Hematopoietic multipotent progenitor cell treated with erythropoietin and hydrocortisone succinate and interleukin-3 and kit ligand, for 8 days (in vitro differentiated cells): Measurements from ENCODE around the gene LPIN3.

Experiments used
- DNase-seq: peaks from one replicate; pipeline ENCODE4 v3.0.0-alpha.2; 2015

The LPIN3 gene

DNA sequence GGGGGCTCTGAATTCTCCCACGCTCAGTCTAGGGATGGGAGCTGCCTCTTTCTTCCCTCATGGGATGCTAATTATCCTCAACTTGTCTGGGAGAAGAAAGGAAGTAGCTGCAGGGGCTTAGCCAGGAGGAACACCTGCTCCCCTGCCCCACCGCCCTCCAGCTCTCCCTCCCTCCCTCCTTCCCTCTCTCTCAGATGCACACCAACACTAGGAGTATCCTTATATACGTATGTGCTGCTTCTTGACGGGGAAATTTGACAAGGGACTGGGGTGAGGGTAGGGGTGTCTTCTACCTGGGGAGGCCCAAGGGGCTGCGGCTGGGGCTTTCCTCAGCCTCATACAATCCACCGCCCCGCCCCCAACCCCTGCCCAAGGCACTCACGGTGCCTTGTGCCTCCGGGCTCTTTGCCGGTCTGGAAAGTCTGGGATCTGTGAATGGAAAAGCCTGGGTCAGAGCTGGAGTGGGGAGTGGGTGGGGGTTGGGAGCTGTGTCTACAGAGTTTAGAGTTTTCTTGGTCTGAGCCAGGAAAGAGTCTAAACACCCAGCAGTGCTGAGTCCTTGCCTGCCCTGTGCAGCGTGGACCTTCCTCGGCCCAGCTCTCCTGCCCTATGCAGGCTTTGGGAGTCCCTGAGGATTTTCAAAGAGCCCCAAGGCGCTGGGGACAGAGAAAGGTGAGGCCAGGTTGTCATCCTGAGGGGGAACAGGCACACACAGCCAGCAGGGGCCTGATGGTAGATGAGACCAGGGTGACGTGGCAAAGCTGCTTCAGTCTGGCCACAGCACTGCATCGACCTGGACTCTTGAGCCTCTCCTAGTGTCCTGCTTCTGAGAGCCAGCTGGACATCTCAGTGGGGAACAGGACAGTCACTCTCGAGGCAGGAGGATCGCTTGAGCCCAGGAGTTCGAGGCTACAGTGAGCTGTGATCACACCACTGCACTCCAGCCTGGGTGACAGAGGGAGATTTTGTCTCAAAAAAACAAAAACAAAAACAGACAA lies 55.3 kb downstream of the LPIN3 start:
- no peak for DNase-seq

- no peak for DNase-seq
These were observed 57.8 kb downstream of the LPIN3 start for GRCh38 chr20:41398408-41398807.

- DNase-seq, result no peak
These were observed 63.0 kb downstream of the LPIN3 start for GRCh38 chr20:41403604-41404003.

DNA sequence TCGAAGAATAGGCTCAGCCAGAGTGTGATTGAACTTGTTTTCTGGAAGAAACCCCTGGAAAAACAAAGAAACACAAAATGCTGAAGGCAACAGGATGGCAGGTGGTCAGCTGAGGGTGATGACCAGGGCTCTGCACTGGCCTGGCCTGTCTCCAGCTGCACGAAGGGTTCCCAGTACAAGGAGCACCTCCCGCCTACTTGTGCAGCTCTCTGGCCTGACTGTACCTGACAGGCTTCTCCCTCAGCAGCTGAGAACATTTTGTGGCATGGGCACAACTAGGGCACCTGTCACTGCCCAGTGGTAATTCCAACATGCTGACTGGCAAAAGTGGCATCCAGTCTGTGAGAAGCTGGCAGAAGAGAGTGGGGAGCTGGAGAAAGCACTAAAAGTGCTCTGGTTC lies 64.8 kb downstream of the LPIN3 start:
- no peak for DNase-seq

DNA sequence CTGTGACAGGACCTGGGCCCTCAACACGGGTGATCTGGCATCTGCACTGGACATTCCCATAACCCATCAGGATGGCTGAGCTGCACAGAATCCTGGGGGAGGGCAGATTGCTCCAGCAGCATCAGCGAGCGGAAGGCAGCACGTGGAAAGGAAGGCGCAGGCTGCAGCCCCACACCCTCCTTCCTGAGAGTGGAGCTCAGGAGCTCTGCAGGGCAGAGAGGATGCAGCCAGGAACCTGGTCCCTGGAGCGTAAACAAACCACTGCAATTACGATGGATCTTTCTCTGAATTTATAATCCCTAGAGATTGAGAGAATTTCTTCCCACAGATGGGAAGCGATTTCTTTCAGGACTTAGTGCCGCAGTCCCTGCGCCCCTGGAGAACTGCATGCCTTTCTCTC lies 65.7 kb downstream of the LPIN3 start:
- DNase-seq, result no peak

- no peak for DNase-seq
These were observed 66.3 kb downstream of the LPIN3 start for GRCh38 chr20:41406896-41407444.

GRCh38 chr20:41407607-41408006 lies 67.0 kb downstream of the LPIN3 start:
- peak; percentile 84 for DNase-seq

DNA sequence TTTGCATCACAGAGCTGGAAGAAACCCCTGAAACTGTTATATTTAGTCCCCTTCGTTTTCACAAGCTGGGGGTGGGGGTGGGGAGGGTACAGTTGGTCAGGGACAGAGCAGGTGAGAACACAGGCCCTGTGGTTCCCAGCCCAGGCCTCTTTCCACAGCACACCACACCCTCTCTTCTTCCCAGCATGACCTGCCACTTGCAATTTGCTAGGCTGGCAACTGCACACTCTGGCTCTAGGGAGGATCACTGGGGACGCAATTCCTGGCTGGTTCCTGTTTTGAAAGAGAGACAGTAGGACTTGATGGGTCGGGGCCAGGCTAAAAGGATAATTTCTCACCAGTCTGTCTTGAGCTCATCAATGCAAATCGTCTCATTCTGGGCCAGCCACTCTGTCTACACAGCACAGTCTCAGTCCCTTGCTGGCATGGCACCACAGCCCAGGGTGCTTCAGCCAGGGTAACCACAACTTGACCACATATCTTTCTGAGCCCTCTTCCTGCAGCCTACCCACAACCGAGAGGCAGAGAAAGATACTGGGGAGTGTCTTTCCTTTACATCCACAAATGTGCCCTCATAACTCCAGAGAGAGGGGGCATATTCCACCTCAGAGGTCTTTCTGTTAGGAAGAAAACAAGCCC lies 67.7 kb downstream of the LPIN3 start:
- DNase-seq, result peak; percentile 85

- DNase-seq, result peak; percentile 28
These were observed 68.4 kb downstream of the LPIN3 start for GRCh38 chr20:41408986-41409385.
